Pancreas (tissue), 10 donors: ENCODE data around the gene GABBR2. TPM values are rescaled to one million over a fixed set of nuclear protein-coding genes. Genes with fewer than 3 reads are reported as not detected.

ENCODE experiments used
- ATAC-seq, 4 donors: fragments of 200-7000 bp; cut with Tn5 transposase; one replicate each; pipeline versions ENCODE4 v1.8.0 to v1.9.1; 2020; ENCODE audit warnings: mild to moderate bottlenecking in 4 of 4, moderate library complexity in 4 of 4
- DNase-seq, 6 donors: peaks; one replicate each; pipeline ENCODE4 v3.0.0-alpha.2; 2020
- FAIRE-seq: peaks from 2 replicates; lab custom pipeline; 2012; peaks lifted over from hg19 to GRCh38; lab: Jason Lieb, UNC
- H3K27ac ChIP-seq, 4 donors: fragments of 200-600 bp; sonication (generic); 1 replicate in 3 of 4; 2 replicates in 1 of 4; pipeline versions ENCODE4 v1.5.0 to v1.8.0; 2020
- H3K27me3 ChIP-seq, 4 donors: fragments of 200-600 bp; one replicate each; pipeline ENCODE4 v1.8.0; 2021
- H3K36me3 ChIP-seq, 3 donors: fragments of 200-600 bp; sonication (generic) in 1 of 3; one replicate each; pipeline versions ENCODE4 v1.5.0 to v1.8.0; 2020 to 2021
- H3K4me1 ChIP-seq, 3 donors: fragments of 200-600 bp; one replicate each; pipeline ENCODE4 v1.8.0; 2021
- H3K4me3 ChIP-seq, 4 donors: fragments of 200-600 bp; sonication (generic) in 2 of 4; one replicate each; pipeline versions ENCODE4 v1.5.0 to v1.8.0; 2020 to 2021
- H3K9me3 ChIP-seq, 4 donors: fragments of 200-600 bp; one replicate each; pipeline ENCODE4 v1.8.0; 2021
- WGBS, 2 donors: extraction: QIAGEN DNeasy Blood & Tissue Kit; methylation state at CpG; one replicate each; pipeline ENCODE4 v1.1.7; 2013; 5-methylcytosine and 5-hydroxymethylcytosine counted together
- intact Hi-C, 3 donors: fragments of 100-400 bp; cut with DNase I; formaldehyde crosslinking; loops; one replicate each; pipeline versions ENCODE4 v1.11.1 to v1.14.2; 2022
- polyA plus RNA-seq, 2 donors: library from polyadenylated mRNA; stranded (reverse); fragments of 200-250 nt; gene quantifications; one replicate each; pipeline ENCODE4 v1.2.3, GENCODE V29; 2013
- total RNA-seq, 6 donors: library from RNA; stranded (reverse); fragmentation: NEBNext Ultra II Directional in 4 of 6; extraction: Animal tissue kit (Norgen Biotek cat#: 25700) in 4 of 6; gene quantifications; one replicate each; pipeline versions ENCODE4 v1.2.1 to v1.2.4, GENCODE V29; 2021 to 2023
- TF ChIP-seq, protein P1 (sequence below), 4 donors: fragments of 200-600 bp; sonication (generic) in 3 of 4; IDR thresholded peaks; one replicate each; pipeline versions ENCODE4 v1.5.0 to v1.8.0; 2021; ENCODE audit warnings: antibody characterized with exemption in 4 of 4
- donor health status: healthy with polysubstance abuse.
- donor health status: DM: no; HTN: no; CAD: no; lungs with moderate emphysema.
- donor health status: DM: no; HTN: no; CAD: no.
- donor health status: control.
- donor health status: control.
- donor health status: Bipolar disorder and iron deficiency.
- donor health status: DM: yes; HTN: yes; CAD: no.
- donor health status: DM: no; HTN: no; CAD: no.
- donor health status: DM: no; HTN: no; CAD: no.
- donor health status: DM: yes; HTN: yes; CAD: no.

Gene GABBR2
- total and polyA plus RNA-seq, 8 donors, result 0.04 to 0.14 (median 0.07) TPM; not detected in 4

DNA sequence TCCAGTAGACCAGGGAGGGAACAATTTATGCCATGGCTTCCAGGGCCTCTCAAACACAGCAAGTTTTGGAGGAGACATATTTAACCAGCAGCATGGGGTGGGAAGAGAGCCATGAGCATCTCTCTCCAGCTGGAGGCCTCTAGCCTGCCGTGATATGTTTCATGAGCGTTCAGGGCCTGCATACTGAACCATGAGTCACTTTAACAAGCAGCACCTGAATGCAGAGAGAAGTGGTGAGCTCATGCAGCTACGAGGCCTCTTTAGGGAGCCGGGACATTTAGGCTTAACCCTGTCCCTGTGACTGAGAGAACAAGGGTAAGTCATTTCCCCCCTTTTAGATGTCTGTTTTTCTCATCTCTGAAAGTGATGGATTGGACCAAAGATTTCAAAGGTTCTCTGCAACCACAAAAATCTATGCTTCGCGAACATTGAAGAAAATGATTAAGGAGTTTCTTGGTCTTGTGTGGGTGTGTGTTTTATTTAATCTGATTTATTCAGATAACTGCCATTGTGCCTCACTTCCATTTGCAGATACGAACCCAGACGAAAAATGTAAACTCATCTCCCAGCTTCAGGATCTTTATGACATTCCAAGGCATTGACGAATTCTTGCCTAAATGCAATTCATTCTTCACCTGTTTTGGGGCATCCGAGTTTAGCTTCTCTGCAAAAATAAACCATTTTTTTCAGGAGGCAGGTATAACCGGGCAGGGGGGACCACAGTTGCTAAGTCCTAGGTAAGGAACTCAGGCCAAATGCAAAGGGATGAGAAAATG lies 157.0 kb downstream of the GABBR2 start:
- Histone ChIP-seq H3K36me3 (no peaks in the 10 kb centered on the region), H3K27me3 (no peaks in the 10 kb centered on the region), H3K27ac (no peak overlapping the region), H3K4me1 (no peaks in the 10 kb centered on the region), H3K9me3 (no peaks in the 10 kb centered on the region), H3K4me3 (no peak overlapping the region)
- intact Hi-C loops, result no loop called here
- 79 to 81% methylated on average over 11 of the region's 11 CpGs for WGBS, 2 donors
- TF ChIP-seq, protein P1, sequence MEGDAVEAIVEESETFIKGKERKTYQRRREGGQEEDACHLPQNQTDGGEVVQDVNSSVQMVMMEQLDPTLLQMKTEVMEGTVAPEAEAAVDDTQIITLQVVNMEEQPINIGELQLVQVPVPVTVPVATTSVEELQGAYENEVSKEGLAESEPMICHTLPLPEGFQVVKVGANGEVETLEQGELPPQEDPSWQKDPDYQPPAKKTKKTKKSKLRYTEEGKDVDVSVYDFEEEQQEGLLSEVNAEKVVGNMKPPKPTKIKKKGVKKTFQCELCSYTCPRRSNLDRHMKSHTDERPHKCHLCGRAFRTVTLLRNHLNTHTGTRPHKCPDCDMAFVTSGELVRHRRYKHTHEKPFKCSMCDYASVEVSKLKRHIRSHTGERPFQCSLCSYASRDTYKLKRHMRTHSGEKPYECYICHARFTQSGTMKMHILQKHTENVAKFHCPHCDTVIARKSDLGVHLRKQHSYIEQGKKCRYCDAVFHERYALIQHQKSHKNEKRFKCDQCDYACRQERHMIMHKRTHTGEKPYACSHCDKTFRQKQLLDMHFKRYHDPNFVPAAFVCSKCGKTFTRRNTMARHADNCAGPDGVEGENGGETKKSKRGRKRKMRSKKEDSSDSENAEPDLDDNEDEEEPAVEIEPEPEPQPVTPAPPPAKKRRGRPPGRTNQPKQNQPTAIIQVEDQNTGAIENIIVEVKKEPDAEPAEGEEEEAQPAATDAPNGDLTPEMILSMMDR (IDR thresholded peaks at IDR 0.05), result no peak
- no peak for DNase-seq
- no peak for FAIRE-seq
- ATAC-seq, result no peak

DNA sequence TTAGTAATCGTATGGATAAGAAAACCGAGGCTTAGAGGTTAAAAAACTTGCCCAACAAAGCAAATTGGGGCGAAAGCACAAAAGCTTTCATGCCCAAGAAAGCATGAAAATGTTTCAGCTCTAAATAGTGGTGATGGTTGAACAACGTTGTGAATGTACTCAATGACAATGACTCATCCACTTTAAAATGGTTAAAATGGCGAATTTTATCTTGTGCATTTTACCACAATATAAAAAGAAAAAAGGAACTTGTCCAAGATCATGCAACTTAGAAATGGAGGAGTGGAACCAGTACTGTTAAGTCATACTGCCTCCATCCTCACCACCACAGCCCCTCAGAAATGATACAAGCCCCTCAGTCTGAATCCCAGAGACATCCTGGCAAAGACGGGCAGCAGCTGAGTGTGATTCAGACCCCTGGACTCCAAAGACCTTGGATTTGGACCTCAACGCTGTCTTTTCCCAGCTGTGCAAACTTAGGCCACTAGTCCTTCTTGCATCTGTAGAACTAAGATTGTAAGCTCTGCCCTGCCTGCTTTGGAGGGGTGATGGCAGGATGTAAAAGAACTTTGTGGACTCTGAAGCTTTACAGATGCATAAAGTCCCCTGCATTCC lies 158.4 kb downstream of the GABBR2 start:
- WGBS, 2 donors, result 68 to 72% methylated on average over 7 of the region's 7 CpGs
- no peak for FAIRE-seq
- no peaks in the 10 kb centered on the region for H3K4me1 ChIP-seq
- TF ChIP-seq, protein P1 (IDR thresholded peaks at IDR 0.05), result no peak
- H3K4me3 ChIP-seq, result no peak overlapping the region
- no peak for ATAC-seq
- no peaks in the 10 kb centered on the region for H3K27me3 ChIP-seq
- no peaks in the 10 kb centered on the region for H3K36me3 ChIP-seq
- no peaks in the 10 kb centered on the region for H3K9me3 ChIP-seq
- intact Hi-C loops, result no loop called here
- DNase-seq, result no peak
- H3K27ac ChIP-seq, result no peak overlapping the region

DNA sequence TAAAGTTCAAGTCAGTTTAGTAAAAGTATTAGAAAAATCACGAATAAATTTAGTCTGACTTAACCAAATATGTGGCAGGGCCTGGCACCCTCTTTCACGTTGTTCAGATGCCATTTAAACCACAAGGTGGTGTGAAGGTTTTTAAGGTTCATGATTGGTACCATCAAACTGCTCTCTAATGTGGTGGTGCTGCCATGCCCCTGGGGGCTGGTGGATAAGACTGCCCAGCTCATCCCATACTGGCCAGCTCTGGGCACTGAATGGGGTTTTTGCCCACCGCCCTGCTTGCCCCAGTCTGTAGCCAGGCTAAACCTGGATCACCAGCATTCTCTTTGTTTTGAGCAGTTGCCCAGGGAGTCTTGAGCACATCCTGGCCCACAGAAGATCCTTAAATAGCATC lies 159.3 kb downstream of the GABBR2 start:
- WGBS, 2 donors, result 74 to 78% methylated on average over 3 of the region's 3 CpGs
- H3K4me3 ChIP-seq, result no peak overlapping the region
- no peaks in the 10 kb centered on the region for H3K9me3 ChIP-seq
- no peaks in the 10 kb centered on the region for H3K27me3 ChIP-seq
- FAIRE-seq (no peak), DNase-seq (no peak), ATAC-seq (no peak)
- no peak overlapping the region for H3K27ac ChIP-seq
- H3K36me3 ChIP-seq, result no peaks in the 10 kb centered on the region
- no peaks in the 10 kb centered on the region for H3K4me1 ChIP-seq
- TF ChIP-seq, protein P1 (IDR thresholded peaks at IDR 0.05), result no peak
- intact Hi-C loops, result loop anchor here in 1 of 3 donors (10.0 kb wide), 1 partner anchor 65 kb away; no protein-coding TSS in a partner anchor

DNA sequence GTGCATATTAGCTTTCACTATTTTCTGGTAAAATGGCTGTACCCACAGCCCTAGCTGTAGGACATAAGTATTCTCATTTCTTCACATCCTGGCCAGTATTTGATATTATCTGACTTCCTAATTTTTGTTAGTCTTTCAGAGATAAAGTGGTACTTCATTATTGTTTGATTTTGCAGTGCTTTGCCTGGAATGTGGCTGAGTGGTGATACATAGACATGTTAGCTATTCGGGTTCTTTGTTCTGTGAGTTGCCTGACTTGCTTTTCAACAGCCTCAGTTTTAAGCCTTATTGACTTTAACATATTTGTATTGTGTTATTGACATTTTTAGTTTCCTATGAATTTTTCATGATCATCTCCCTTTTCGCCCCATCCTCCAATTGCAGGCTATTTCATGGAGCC lies 161.1 kb downstream of the GABBR2 start:
- H3K4me3 ChIP-seq, result no peak overlapping the region
- H3K9me3 ChIP-seq, result no peaks in the 10 kb centered on the region
- no peaks in the 10 kb centered on the region for H3K36me3 ChIP-seq
- H3K4me1 ChIP-seq, result no peaks in the 10 kb centered on the region
- no peak for ATAC-seq
- TF ChIP-seq, protein P1 (IDR thresholded peaks at IDR 0.05), result no peak
- DNase-seq, result no peak
- no CpG with 5 or more reads among the region's 2 CpGs for WGBS, 2 donors
- no peaks in the 10 kb centered on the region for H3K27me3 ChIP-seq
- H3K27ac ChIP-seq, result no peak overlapping the region
- intact Hi-C loops, result loop anchor here in 1 of 3 donors (10.0 kb wide), 1 partner anchor 63 kb away; no protein-coding TSS in a partner anchor
- no peak for FAIRE-seq
